GM23338 (cell line): ENCODE results near the gene RDH12. TPM values are rescaled to one million over a fixed set of nuclear protein-coding genes. Genes with fewer than 3 reads are reported as not detected.
A peak's percentile ranks its signal among the peaks of the same experiment; 100 is the strongest.

Experiments used
- ATAC-seq: fragments of 200-7000 bp; cut with Tn5 transposase; 3 replicates; pipeline ENCODE4 v1.9.1; 2020
- DNase-seq: peaks from one replicate; pipeline ENCODE4 v3.0.0-alpha.2; 2015; ENCODE audit warnings: low spot score
- H2AFZ ChIP-seq: fragments of 200-600 bp; sonication (generic); 2 replicates; pipeline ENCODE4 v1.8.0; 2016; ENCODE audit warnings: antibody characterized with exemption, mild to moderate bottlenecking, moderate library complexity
- H3F3A ChIP-seq: fragments of 200-600 bp; sonication (generic); replicated peaks from 2 replicates; pipeline ENCODE4 v1.8.0; 2017; ENCODE audit warnings: antibody characterized with exemption, mixed run types, low read depth
- H3K27ac ChIP-seq: fragments of 200-600 bp; sonication (generic); 2 replicates; pipeline ENCODE4 v1.6.1; 2016; ENCODE audit warnings: low read depth
- H3K27me3 ChIP-seq: fragments of 200-600 bp; sonication (generic); 2 replicates; pipeline ENCODE4 v1.8.0; 2016; ENCODE audit warnings: mild to moderate bottlenecking, mixed run types, moderate library complexity; ENCODE audit not compliant: insufficient read depth
- H3K36me3 ChIP-seq: fragments of 200-600 bp; sonication (generic); 2 replicates; pipeline ENCODE4 v1.8.0; 2016; ENCODE audit warnings: mild to moderate bottlenecking; ENCODE audit not compliant: insufficient read depth
- H3K4me1 ChIP-seq: fragments of 200-600 bp; sonication (generic); 2 replicates; pipeline ENCODE4 v1.8.0; 2016; ENCODE audit warnings: mild to moderate bottlenecking, moderate library complexity; ENCODE audit not compliant: insufficient read depth
- H3K4me2 ChIP-seq: fragments of 200-600 bp; sonication (generic); 2 replicates; pipeline ENCODE4 v1.7.1; 2017; ENCODE audit warnings: mixed run types
- H3K4me3 ChIP-seq: fragments of 200-600 bp; sonication (generic); 2 replicates; pipeline ENCODE4 v1.6.1; 2016; ENCODE audit warnings: mixed run types
- H3K79me2 ChIP-seq: fragments of 200-600 bp; sonication (generic); replicated peaks from 2 replicates; pipeline ENCODE4 v1.8.0; 2017; ENCODE audit warnings: mild to moderate bottlenecking; ENCODE audit not compliant: insufficient read depth
- H3K9me2 ChIP-seq: fragments of 200-600 bp; sonication (generic); 2 replicates; pipeline ENCODE4 v1.8.0; 2017; ENCODE audit not compliant: insufficient read depth
- H4K20me1 ChIP-seq: fragments of 200-600 bp; sonication (generic); replicated peaks from 2 replicates; pipeline ENCODE4 v1.8.0; 2017; ENCODE audit warnings: mild to moderate bottlenecking; ENCODE audit not compliant: insufficient read depth
- H3K27ac Mint-ChIP-seq: 2 replicates; pipeline ENCODE4 v1.8.0; 2020; ENCODE audit warnings: inconsistent platforms, mild to moderate bottlenecking, moderate library complexity, mixed read lengths
- H3K27me3 Mint-ChIP-seq: 3 replicates; pipeline ENCODE4 v1.8.0; 2022; ENCODE audit warnings: low read depth, mild to moderate bottlenecking, moderate library complexity, mixed read lengths, inconsistent platforms; ENCODE audit not compliant: insufficient read depth, poor library complexity
- H3K36me3 Mint-ChIP-seq: 3 replicates; pipeline ENCODE4 v1.8.0; 2021; ENCODE audit warnings: low read depth, mild to moderate bottlenecking, inconsistent platforms, moderate library complexity, mixed read lengths
- H3K4me1 Mint-ChIP-seq: 3 replicates; pipeline ENCODE4 v1.8.0; 2020; ENCODE audit warnings: mild to moderate bottlenecking, inconsistent platforms, mixed read lengths
- H3K4me3 Mint-ChIP-seq: 3 replicates; pipeline ENCODE4 v1.8.0; 2021; ENCODE audit warnings: moderate library complexity, mild to moderate bottlenecking, inconsistent platforms, mixed read lengths
- H3K9me3 Mint-ChIP-seq: 3 replicates; pipeline ENCODE4 v1.8.0; 2020; ENCODE audit warnings: moderate library complexity, mild to moderate bottlenecking, inconsistent platforms, mixed read lengths
- CREB1 ChIP-seq: fragments of 250-450 bp; sonication (Bioruptor Pico); IDR thresholded peaks from 2 replicates; pipeline ENCODE4 v1.5.0; 2020; ENCODE audit warnings: low read depth, mild to moderate bottlenecking, moderate library complexity
- EZH2phosphoT487 ChIP-seq: fragments of 200-600 bp; sonication (generic); IDR thresholded peaks from one replicate; pipeline ENCODE4 v1.8.1; 2018; ENCODE audit warnings: antibody characterized with exemption; ENCODE audit not compliant: unreplicated experiment
- REST ChIP-seq: IDR thresholded peaks from one replicate; pipeline ENCODE4 v1.6.1; 2018; ENCODE audit warnings: antibody characterized with exemption; ENCODE audit not compliant: unreplicated experiment
- STAT1 ChIP-seq: IDR thresholded peaks from one replicate; pipeline ENCODE4 v1.6.1; 2016; ENCODE audit warnings: antibody characterized with exemption; ENCODE audit not compliant: unreplicated experiment
- ZNF114 ChIP-seq: fragments of 250-450 bp; sonication (Bioruptor Pico); IDR thresholded peaks from 2 replicates; pipeline ENCODE4 v1.5.0; 2020; ENCODE audit warnings: mild to moderate bottlenecking, moderate library complexity
- ZNF462 ChIP-seq: fragments of 250-450 bp; sonication (Bioruptor Pico); IDR thresholded peaks from 2 replicates; pipeline ENCODE4 v1.5.0; 2020; ENCODE audit warnings: mild to moderate bottlenecking, moderate library complexity
- polyA plus RNA-seq: library from polyadenylated mRNA; unstranded; fragments of >200 nt; fragmentation: Nextera tagmentation; extraction: Ambion mirVana; gene quantifications from 2 replicates; pipeline ENCODE4 v1.2.1, GENCODE V29; 2016
- total RNA-seq: library from RNA; depleted of rRNA; stranded (reverse); fragments of >200 nt; shearing (Covaris generic); gene quantifications from 2 replicates; pipeline ENCODE4 v1.2.3, GENCODE V29; 2014

RDH12 gene
- total and polyA plus RNA-seq, 2 experiments from 2014 or later: 0.28 to 1.6 TPM

- H3K4me1 ChIP-seq: peaks cover 11% of the 10 kb centered on the region
- ATAC-seq (no peak; the same call in 2 of the 3 replicates), DNase-seq (no peak)
- H2AFZ ChIP-seq: peak overlapping the region; percentile 69; the same call in 1 of the 2 replicates
- peaks cover 15% of the 10 kb centered on the region for H3F3A ChIP-seq
- H4K20me1 ChIP-seq: peaks cover 38% of the 10 kb centered on the region
- Mint-ChIP-seq H3K36me3 (peaks cover 31% of the 10 kb centered on the region), H3K27ac (peak overlapping the region; percentile 94), H3K9me3 (no peaks in the 10 kb centered on the region), H3K4me3 (peak overlapping the region; percentile 92), H3K27me3 (peaks cover 8% of the 10 kb centered on the region), H3K4me1 (peaks cover 15% of the 10 kb centered on the region)
- no peaks in the 10 kb centered on the region for H3K9me2 ChIP-seq
- H3K36me3 ChIP-seq: peaks cover 26% of the 10 kb centered on the region
- peak overlapping the region; percentile 76 for H3K4me2 ChIP-seq
- peak overlapping the region; percentile 88 for H3K4me3 ChIP-seq
- no peak for TF ChIP-seq CREB1 (CRISPR knock-in tag)
- TF ChIP-seq ZNF114 (CRISPR knock-in tag): no peak
- H3K27ac ChIP-seq: peak overlapping the region; percentile 97
- H3K27me3 ChIP-seq: no peaks in the 10 kb centered on the region
- peaks cover 52% of the 10 kb centered on the region for H3K79me2 ChIP-seq
These were observed 26.5 kb upstream of the RDH12 start for GRCh38 chr14:67675219-67675582.

GRCh38 chr14:67679006-67679405 lies 22.7 kb upstream of the RDH12 start:
- TF ChIP-seq CREB1 (CRISPR knock-in tag) (no peak), REST (no peak), ZNF462 (CRISPR knock-in tag) (no peak), EZH2phosphoT487 (no peak), STAT1 (no peak)
- Histone ChIP-seq H2AFZ (no peak overlapping the region), H3K36me3 (peaks cover 54% of the 10 kb centered on the region), H3K4me1 (peaks cover 5% of the 10 kb centered on the region; the same call in 1 of the 2 replicates), H3K79me2 (peaks cover 49% of the 10 kb centered on the region), H3K27ac (no peak overlapping the region), H4K20me1 (peaks cover 47% of the 10 kb centered on the region), H3K9me2 (no peaks in the 10 kb centered on the region), H3K27me3 (no peaks in the 10 kb centered on the region), H3K4me3 (no peak overlapping the region), H3F3A (peaks cover 17% of the 10 kb centered on the region), H3K4me2 (no peak overlapping the region)
- Mint-ChIP-seq H3K4me3 (no peak overlapping the region), H3K9me3 (no peaks in the 10 kb centered on the region), H3K27ac (no peak overlapping the region), H3K4me1 (peaks cover 3% of the 10 kb centered on the region; the same call in 2 of the 3 replicates), H3K27me3 (peaks cover 7% of the 10 kb centered on the region), H3K36me3 (peaks cover 58% of the 10 kb centered on the region)
- no peak for ATAC-seq
- DNase-seq: no peak
